HG03108 (cell line): Measurements from ENCODE around the gene ABCA13.

ENCODE experiments used
- ATAC-seq: cut with Tn5 transposase; IDR thresholded peaks from one replicate; pipeline ENCODE4 v1.9.1; 2021; ENCODE audit warnings: moderate library complexity; ENCODE audit not compliant: unreplicated experiment

Gene ABCA13

GRCh38 chr7:48360574-48360973 is 189.3 kb downstream of the ABCA13 start:
- ATAC-seq, result no peak

- ATAC-seq, result no peak
Measured at GRCh38 chr7:48363174-48363573, 191.9 kb downstream of the ABCA13 start.

GRCh38 chr7:48365010-48365409 is 193.8 kb downstream of the ABCA13 start:
- no peak for ATAC-seq

GRCh38 chr7:48366096-48366495 is 194.8 kb downstream of the ABCA13 start:
- no peak for ATAC-seq

GRCh38 chr7:48376263-48376662 is 205.0 kb downstream of the ABCA13 start:
- ATAC-seq, result no peak

GRCh38 chr7:48380921-48381320 is 209.7 kb downstream of the ABCA13 start:
- no peak for ATAC-seq

- ATAC-seq, result no peak
Measured at GRCh38 chr7:48381571-48381970, 210.3 kb downstream of the ABCA13 start.

GRCh38 chr7:48384180-48384752 is 213.0 kb downstream of the ABCA13 start:
- no peak for ATAC-seq

- ATAC-seq, result no peak
Measured at GRCh38 chr7:48387932-48388331, 216.7 kb downstream of the ABCA13 start.

GRCh38 chr7:48388911-48389310 is 217.7 kb downstream of the ABCA13 start:
- no peak for ATAC-seq

- no peak for ATAC-seq
Measured at GRCh38 chr7:48389977-48390376, 218.7 kb downstream of the ABCA13 start.

GRCh38 chr7:48390388-48391327 is 219.4 kb downstream of the ABCA13 start:
- no peak for ATAC-seq

GRCh38 chr7:48398191-48398590 is 226.9 kb downstream of the ABCA13 start:
- no peak for ATAC-seq

- no peak for ATAC-seq
Measured at GRCh38 chr7:48402721-48403120, 231.5 kb downstream of the ABCA13 start.

- no peak for ATAC-seq
Measured at GRCh38 chr7:48408731-48409130, 237.5 kb downstream of the ABCA13 start.

- ATAC-seq, result no peak
Measured at GRCh38 chr7:48411619-48412018, 240.4 kb downstream of the ABCA13 start.

GRCh38 chr7:48414011-48414732 is 242.9 kb downstream of the ABCA13 start:
- ATAC-seq, result no peak

GRCh38 chr7:48416327-48416908 is 245.2 kb downstream of the ABCA13 start:
- no peak for ATAC-seq

GRCh38 chr7:48419401-48419800 is 248.1 kb downstream of the ABCA13 start:
- ATAC-seq, result no peak

GRCh38 chr7:48420206-48420605 is 248.9 kb downstream of the ABCA13 start:
- no peak for ATAC-seq

- ATAC-seq, result no peak
Measured at GRCh38 chr7:48421357-48421756, 250.1 kb downstream of the ABCA13 start.
